Fibroblast of skin of right quadriceps (primary cell): ENCODE measurements around the gene SH2D4B.

Experiments used
- DNase-seq: peaks from one replicate; pipeline ENCODE4 v3.0.0-alpha.2; 2013

Gene SH2D4B

GRCh38 chr10:80537736-80538480 is at the start of gene SH2D4B:
Gene SH2D4B (plus strand): TSS chr10:80537902. CDS start chr10:80538332, 430 bp downstream.
- no peak for DNase-seq

GRCh38 chr10:80488539-80489066 is 49.1 kb upstream of the SH2D4B start:
- DNase-seq, result no peak

GRCh38 chr10:80489371-80490112 is 48.2 kb upstream of the SH2D4B start:
- no peak for DNase-seq

GRCh38 chr10:80491251-80492102 is 46.2 kb upstream of the SH2D4B start:
- DNase-seq, result no peak

GRCh38 chr10:80492848-80493521 is 44.7 kb upstream of the SH2D4B start:
- no peak for DNase-seq

- peak; percentile 77 for DNase-seq
Observed at GRCh38 chr10:80493522-80494051, 44.1 kb upstream of the SH2D4B start.

- DNase-seq, result no peak
Observed at GRCh38 chr10:80496555-80497172, 41.0 kb upstream of the SH2D4B start.

GRCh38 chr10:80497187-80498077 is 40.3 kb upstream of the SH2D4B start:
- peak; percentile 63 for DNase-seq

- no peak for DNase-seq
Observed at GRCh38 chr10:80498078-80498832, 39.4 kb upstream of the SH2D4B start.

GRCh38 chr10:80498833-80499741 is 38.6 kb upstream of the SH2D4B start:
- DNase-seq, result peak; percentile 95

- no peak for DNase-seq
Observed at GRCh38 chr10:80500572-80501380, 36.9 kb upstream of the SH2D4B start.

- no peak for DNase-seq
Observed at GRCh38 chr10:80501381-80501912, 36.3 kb upstream of the SH2D4B start.

GRCh38 chr10:80501913-80502521 is 35.7 kb upstream of the SH2D4B start:
- no peak for DNase-seq

GRCh38 chr10:80502621-80503583 is 34.8 kb upstream of the SH2D4B start:
- DNase-seq, result no peak

- DNase-seq, result no peak
Observed at GRCh38 chr10:80503584-80504157, 34.0 kb upstream of the SH2D4B start.
